Lower leg skin (tissue), 4 donors: ENCODE data around the gene ME1. TPM values are rescaled to one million over a fixed set of nuclear protein-coding genes. Genes with fewer than 3 reads are reported as not detected.
"Not testable (repeated sequence)": the region's sequence is repeated elsewhere in the genome, so short reads cannot be mapped to it uniquely, and the experiment has no call there.

Experiments
- DNase-seq, 2 donors: peaks; one replicate each; pipeline ENCODE4 v3.0.0-alpha.2; 2019; ENCODE audit warnings: low spot score in 2 of 2
- H3K4me3 ChIP-seq: fragments of 200-600 bp; sonication (generic); 2 replicates; pipeline ENCODE4 v1.5.1; 2017; ENCODE audit warnings: mild to moderate bottlenecking, low read depth; ENCODE audit not compliant: poor library complexity, severe bottlenecking
- POLR2A ChIP-seq, 2 donors: fragments of 450-650 bp; IDR thresholded peaks; one replicate each; pipeline ENCODE4 v1.6.1; 2016 to 2017; ENCODE audit warnings: antibody characterized with exemption in 2 of 2, mild to moderate bottlenecking in 1 of 2, moderate library complexity in 1 of 2
- WGBS, 2 donors: methylation state at CpG; one replicate each; pipeline ENCODE4 v1.1.5; 2018; 5-methylcytosine and 5-hydroxymethylcytosine counted together
- intact Hi-C: fragments of 100-400 bp; cut with DNase I; formaldehyde crosslinking; loops from one replicate; pipeline ENCODE4 v1.15.0; 2023; ENCODE audit warnings: low total_unique reads
- total RNA-seq, 4 donors: library from RNA; depleted of rRNA; stranded (reverse); fragments of >200 nt; gene quantifications; one replicate each; pipeline ENCODE4 v1.1.0, GENCODE V29; 2016
- TF ChIP-seq, protein P1 (sequence below), 3 donors: fragments of 450-650 bp; IDR thresholded peaks; one replicate each; pipeline ENCODE4 v1.5.1; 2016; ENCODE audit warnings: antibody characterized with exemption in 3 of 3, mild to moderate bottlenecking in 3 of 3, moderate library complexity in 2 of 3

Gene ME1
- total RNA-seq, 4 donors from 2014 or later, result 17.3 to 55.0 (median 20.8) TPM

DNA sequence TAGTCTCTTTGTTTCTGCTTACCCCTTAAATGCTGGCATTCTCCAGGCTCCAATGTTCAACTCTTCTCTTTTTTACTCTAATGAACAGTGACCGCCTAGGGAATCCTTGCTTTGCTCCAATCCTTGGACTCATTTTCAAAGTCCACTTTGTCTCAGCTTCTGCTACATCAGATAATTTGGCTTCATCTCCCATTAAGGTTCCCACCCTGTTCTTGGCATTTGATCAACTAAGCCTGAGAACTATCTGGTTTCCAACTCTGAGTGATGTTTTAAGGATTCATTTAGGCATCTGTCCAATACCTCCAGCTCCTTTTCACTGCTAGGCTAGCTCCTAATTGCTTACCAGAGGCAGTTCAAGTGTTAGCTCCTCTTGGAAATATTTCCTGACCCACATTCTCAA lies 64.9 kb downstream of the ME1 start:
- no peak for DNase-seq
- H3K4me3 ChIP-seq, result no peak overlapping the region
- intact Hi-C loops, result no loop called here
- TF ChIP-seq, protein P1, sequence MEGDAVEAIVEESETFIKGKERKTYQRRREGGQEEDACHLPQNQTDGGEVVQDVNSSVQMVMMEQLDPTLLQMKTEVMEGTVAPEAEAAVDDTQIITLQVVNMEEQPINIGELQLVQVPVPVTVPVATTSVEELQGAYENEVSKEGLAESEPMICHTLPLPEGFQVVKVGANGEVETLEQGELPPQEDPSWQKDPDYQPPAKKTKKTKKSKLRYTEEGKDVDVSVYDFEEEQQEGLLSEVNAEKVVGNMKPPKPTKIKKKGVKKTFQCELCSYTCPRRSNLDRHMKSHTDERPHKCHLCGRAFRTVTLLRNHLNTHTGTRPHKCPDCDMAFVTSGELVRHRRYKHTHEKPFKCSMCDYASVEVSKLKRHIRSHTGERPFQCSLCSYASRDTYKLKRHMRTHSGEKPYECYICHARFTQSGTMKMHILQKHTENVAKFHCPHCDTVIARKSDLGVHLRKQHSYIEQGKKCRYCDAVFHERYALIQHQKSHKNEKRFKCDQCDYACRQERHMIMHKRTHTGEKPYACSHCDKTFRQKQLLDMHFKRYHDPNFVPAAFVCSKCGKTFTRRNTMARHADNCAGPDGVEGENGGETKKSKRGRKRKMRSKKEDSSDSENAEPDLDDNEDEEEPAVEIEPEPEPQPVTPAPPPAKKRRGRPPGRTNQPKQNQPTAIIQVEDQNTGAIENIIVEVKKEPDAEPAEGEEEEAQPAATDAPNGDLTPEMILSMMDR (IDR thresholded peaks at IDR 0.05), result no peak
- TF ChIP-seq POLR2A (IDR thresholded peaks at IDR 0.05), result no peak
- WGBS, 2 donors, result 47 to 50% methylated on average over 1 of the region's 1 CpG

DNA sequence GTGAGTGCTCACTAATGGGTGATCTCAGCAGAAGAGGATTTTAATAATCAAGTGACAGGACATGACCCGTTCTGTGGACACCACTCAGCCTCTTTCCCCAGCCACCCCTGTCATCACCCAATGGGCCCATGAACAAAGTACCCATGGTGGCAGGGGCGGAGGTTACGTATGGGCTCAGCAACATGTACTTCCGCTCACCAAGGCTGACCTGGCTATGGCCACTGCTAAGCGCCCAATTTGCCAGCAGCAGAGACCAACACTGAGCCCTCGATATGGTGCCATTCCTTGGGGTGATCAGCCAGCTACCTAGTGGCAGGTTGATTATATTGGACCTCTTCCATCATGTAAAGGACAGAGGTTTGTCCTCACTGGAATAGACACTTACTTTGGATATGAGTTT lies 68.5 kb downstream of the ME1 start:
- H3K4me3 ChIP-seq, intact Hi-C loops, DNase-seq: not testable (repeated sequence)
- WGBS, 2 donors, result 90 to 93% methylated on average over 6 of the region's 6 CpGs

DNA sequence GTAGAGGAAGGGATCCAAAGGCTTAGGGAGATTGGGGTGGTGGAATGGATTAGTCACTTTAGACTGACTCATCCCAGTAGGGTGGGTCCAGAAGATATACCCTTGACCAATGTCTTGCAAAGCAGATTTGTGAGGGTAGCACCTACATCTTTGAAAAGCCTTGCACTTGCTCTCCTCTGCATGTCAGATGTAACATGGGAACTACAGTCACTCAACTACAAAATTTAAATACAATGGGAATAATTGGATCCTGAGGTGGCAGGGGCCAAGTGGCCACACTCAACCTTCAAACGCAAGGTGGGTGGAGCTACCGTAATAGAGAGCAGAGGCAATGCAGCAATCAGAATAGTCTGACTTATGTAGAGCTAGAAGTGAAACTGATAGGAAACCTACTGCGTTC lies 71.2 kb downstream of the ME1 start:
- H3K4me3 ChIP-seq, result no peak overlapping the region
- WGBS, 2 donors, result 82 to 95% methylated on average over 3 of the region's 3 CpGs
- TF ChIP-seq, protein P1 (IDR thresholded peaks at IDR 0.05), result no peak
- no peak for TF ChIP-seq POLR2A (IDR thresholded peaks at IDR 0.05)
- intact Hi-C loops, result no loop called here
- no peak for DNase-seq

- DNase-seq, result no peak
- 90% methylated on average over 1 of the region's 1 CpG for WGBS, 2 donors
- intact Hi-C loops, result no loop called here
- TF ChIP-seq, protein P1 (IDR thresholded peaks at IDR 0.05), result no peak
- no peak for TF ChIP-seq POLR2A (IDR thresholded peaks at IDR 0.05)
- H3K4me3 ChIP-seq, result no peak overlapping the region
These were observed 76.1 kb downstream of the ME1 start for GRCh38 chr6:83354747-83355146.

GRCh38 chr6:83352424-83353061 lies 78.3 kb downstream of the ME1 start:
- 64 to 69% methylated on average over 3 of the region's 3 CpGs for WGBS, 2 donors
- H3K4me3 ChIP-seq, result no peak overlapping the region
- TF ChIP-seq POLR2A (IDR thresholded peaks at IDR 0.05), result no peak
- TF ChIP-seq, protein P1 (IDR thresholded peaks at IDR 0.05), result no peak
- intact Hi-C loops, result no loop called here
- DNase-seq, result no peak

- 85 to 88% methylated on average over 3 of the region's 3 CpGs for WGBS, 2 donors
- DNase-seq, result no peak
- no peak overlapping the region for H3K4me3 ChIP-seq
- intact Hi-C loops, result no loop called here
- TF ChIP-seq, protein P1 (IDR thresholded peaks at IDR 0.05), result no peak
- TF ChIP-seq POLR2A (IDR thresholded peaks at IDR 0.05), result no peak
These were observed 87.7 kb downstream of the ME1 start for GRCh38 chr6:83343121-83343520.
